Measurements from ENCODE around the gene HGD.
"Not testable (repeated sequence)": the region's sequence is repeated elsewhere in the genome, so short reads cannot be mapped to it uniquely, and the experiment has no call there.

Gene HGD

GRCh38 chr3:120634539-120634938 lies 47.5 kb downstream of the HGD start:
- no peak for DNase-seq (ENCODE audit: low spot score)
- TF ChIP-seq CTCF (IDR thresholded peaks at IDR 0.05; ENCODE audit: extremely low read depth, insufficient read depth, missing control alignments): no peak
- in situ Hi-C loops (cut with MboI; ENCODE audit: low pct_unique_long_range_greater_than_20kb, low sequenced_read_pairs, unreplicated experiment): no loop called here

- in situ Hi-C loops (cut with MboI; ENCODE audit: low pct_unique_long_range_greater_than_20kb, low sequenced_read_pairs, unreplicated experiment): no loop called here
- DNase-seq (ENCODE audit: low spot score): no peak
- no peak for TF ChIP-seq CTCF (IDR thresholded peaks at IDR 0.05; ENCODE audit: extremely low read depth, insufficient read depth, missing control alignments)
These were observed 56.9 kb downstream of the HGD start for GRCh38 chr3:120625159-120625586.

- no peak for DNase-seq (ENCODE audit: low spot score)
These were observed 58.3 kb downstream of the HGD start for GRCh38 chr3:120623727-120624093.

GRCh38 chr3:120622870-120623726 lies 58.9 kb downstream of the HGD start:
- DNase-seq (ENCODE audit: low spot score): no peak
- no peak for TF ChIP-seq CTCF (IDR thresholded peaks at IDR 0.05; ENCODE audit: extremely low read depth, insufficient read depth, missing control alignments)
- in situ Hi-C loops (cut with MboI; ENCODE audit: low pct_unique_long_range_greater_than_20kb, low sequenced_read_pairs, unreplicated experiment): no loop called here

More at GRCh38 chr3:120623727-120624093, 58.3 kb downstream of the HGD start:
- TF ChIP-seq CTCF (IDR thresholded peaks at IDR 0.05; ENCODE audit: extremely low read depth, insufficient read depth, missing control alignments): no peak
- in situ Hi-C loops (cut with MboI; ENCODE audit: low pct_unique_long_range_greater_than_20kb, low sequenced_read_pairs, unreplicated experiment): no loop called here

GRCh38 chr3:120622457-120622856 lies 59.6 kb downstream of the HGD start:
- in situ Hi-C loops (cut with MboI; ENCODE audit: low pct_unique_long_range_greater_than_20kb, low sequenced_read_pairs, unreplicated experiment): no loop called here
- TF ChIP-seq CTCF (IDR thresholded peaks at IDR 0.05; ENCODE audit: extremely low read depth, insufficient read depth, missing control alignments): no peak

GRCh38 chr3:120616745-120617144 lies 65.3 kb downstream of the HGD start:
- in situ Hi-C loops (cut with MboI; ENCODE audit: low pct_unique_long_range_greater_than_20kb, low sequenced_read_pairs, unreplicated experiment): not testable (repeated sequence)

More at GRCh38 chr3:120622457-120622856, 59.6 kb downstream of the HGD start:
- no peak for DNase-seq (ENCODE audit: low spot score)

GRCh38 chr3:120615847-120616609 lies 66.0 kb downstream of the HGD start:
- in situ Hi-C loops (cut with MboI; ENCODE audit: low pct_unique_long_range_greater_than_20kb, low sequenced_read_pairs, unreplicated experiment): no loop called here
- no peak for TF ChIP-seq CTCF (IDR thresholded peaks at IDR 0.05; ENCODE audit: extremely low read depth, insufficient read depth, missing control alignments)
- no peak for DNase-seq (ENCODE audit: low spot score)

More at GRCh38 chr3:120616745-120617144, 65.3 kb downstream of the HGD start:
- not testable (repeated sequence) for DNase-seq (ENCODE audit: low spot score)
